Heart left ventricle (tissue), 13 donors: ENCODE data around the gene TUBB.

Experiments used
- POLR2A ChIP-seq, 2 donors: fragments of 450-650 bp; IDR thresholded peaks; one replicate each; pipeline ENCODE4 v1.6.1; 2017; ENCODE audit warnings: antibody characterized with exemption in 2 of 2, mild to moderate bottlenecking in 2 of 2, moderate library complexity in 2 of 2
- TF ChIP-seq, protein P1 (sequence below), 12 donors: fragments of 200-600 bp; sonication (generic) in 4 of 12; IDR thresholded peaks; one replicate each; pipeline versions ENCODE4 v1.5.0 to v1.8.0; 2018 to 2022; ENCODE audit warnings: antibody characterized with exemption in 12 of 12, mild to moderate bottlenecking in 5 of 12
- donor health status: ischemic (EF 13 %, LVEDD 7.1; RV severe dilation, severe dysfunction).
- donor health status: DM: no; HTN: yes; CAD: no.
- donor health status: DM: no; HTN: no; CAD: no.
- donor health status: ischemic (EF 25% LVEDD 6.9; RV normal size, moderate dysfunction).
- donor health status: ischemic (EF 25% LVEDD 5.7; RV mildly dilated, moderate dysfunction).
- donor health status: ischemic (EF 35%, LVEDD 5.7; RV mildly dilated, moderate dysfunction).
- donor health status: nonischemic (EF 11% LVEDD 7.7; RV severe dilation, severe dysfunction).
- donor health status: DM: yes; HTN: yes; CAD: no.
- donor health status: PGD.
- donor health status: ischemic (EF 29% LVEDD 5.4; RV normal size, mild dysfunction).
- donor health status: nonischemic (EF 23%, LVEDD 6.1; RV moderate dilation, normal function).

- TF ChIP-seq, protein P1, sequence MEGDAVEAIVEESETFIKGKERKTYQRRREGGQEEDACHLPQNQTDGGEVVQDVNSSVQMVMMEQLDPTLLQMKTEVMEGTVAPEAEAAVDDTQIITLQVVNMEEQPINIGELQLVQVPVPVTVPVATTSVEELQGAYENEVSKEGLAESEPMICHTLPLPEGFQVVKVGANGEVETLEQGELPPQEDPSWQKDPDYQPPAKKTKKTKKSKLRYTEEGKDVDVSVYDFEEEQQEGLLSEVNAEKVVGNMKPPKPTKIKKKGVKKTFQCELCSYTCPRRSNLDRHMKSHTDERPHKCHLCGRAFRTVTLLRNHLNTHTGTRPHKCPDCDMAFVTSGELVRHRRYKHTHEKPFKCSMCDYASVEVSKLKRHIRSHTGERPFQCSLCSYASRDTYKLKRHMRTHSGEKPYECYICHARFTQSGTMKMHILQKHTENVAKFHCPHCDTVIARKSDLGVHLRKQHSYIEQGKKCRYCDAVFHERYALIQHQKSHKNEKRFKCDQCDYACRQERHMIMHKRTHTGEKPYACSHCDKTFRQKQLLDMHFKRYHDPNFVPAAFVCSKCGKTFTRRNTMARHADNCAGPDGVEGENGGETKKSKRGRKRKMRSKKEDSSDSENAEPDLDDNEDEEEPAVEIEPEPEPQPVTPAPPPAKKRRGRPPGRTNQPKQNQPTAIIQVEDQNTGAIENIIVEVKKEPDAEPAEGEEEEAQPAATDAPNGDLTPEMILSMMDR (IDR thresholded peaks at IDR 0.05) = no peak
- no peak for TF ChIP-seq POLR2A (IDR thresholded peaks at IDR 0.05)
Observed at GRCh38 chr6:30676660-30677285, 43.4 kb upstream of the TUBB start.
